Tibial nerve (tissue), 4 donors: ENCODE data around the gene GSTT2B. TPM values are rescaled to one million over a fixed set of nuclear protein-coding genes. Genes with fewer than 3 reads are reported as not detected.
"Not testable (repeated sequence)": the region's sequence is repeated elsewhere in the genome, so short reads cannot be mapped to it uniquely, and the experiment has no call there.

ENCODE experiments used
- DNase-seq, 2 donors: peaks; one replicate each; pipeline ENCODE4 v3.0.0-alpha.2; 2019; ENCODE audit warnings: low spot score in 2 of 2
- H3K27ac ChIP-seq, 4 donors: fragments of 200-600 bp; sonication (generic) in 3 of 4; one replicate each; pipeline ENCODE4 v1.5.1; 2017 to 2019; ENCODE audit warnings: mild to moderate bottlenecking in 1 of 4
- H3K27me3 ChIP-seq, 2 donors: fragments of 200-600 bp; sonication (generic) in 1 of 2; one replicate each; pipeline versions ENCODE4 v1.5.1 to v1.6.0; 2017 to 2019
- H3K36me3 ChIP-seq, 3 donors: fragments of 200-600 bp; sonication (generic); one replicate each; pipeline ENCODE4 v1.5.1; 2018 to 2019
- H3K4me1 ChIP-seq, 4 donors: fragments of 200-600 bp; sonication (generic) in 3 of 4; one replicate each; pipeline ENCODE4 v1.5.1; 2017 to 2019
- H3K4me3 ChIP-seq, 4 donors: fragments of 200-600 bp; sonication (generic) in 3 of 4; one replicate each; pipeline ENCODE4 v1.5.1; 2017 to 2019; ENCODE audit warnings: mild to moderate bottlenecking in 1 of 4, moderate library complexity in 1 of 4
- H3K9me3 ChIP-seq, 4 donors: fragments of 200-600 bp; sonication (generic) in 3 of 4; one replicate each; pipeline ENCODE4 v1.5.1; 2017 to 2019
- CTCF ChIP-seq, 5 experiments: fragments of 200-600 bp in 3 of 5; fragments of 450-650 bp in 2 of 5; sonication (generic) in 3 of 5; IDR thresholded peaks; one replicate each; pipeline ENCODE4 v1.5.1; 2016 to 2019; ENCODE audit warnings: antibody characterized with exemption in 5 of 5, mild to moderate bottlenecking in 3 of 5, moderate library complexity in 2 of 5
- EP300 ChIP-seq, 2 donors: sonication (generic); formaldehyde crosslinking; IDR thresholded peaks; one replicate each; pipeline ENCODE4 v1.6.1; 2017; ENCODE audit warnings: antibody characterized with exemption in 2 of 2, mild to moderate bottlenecking in 1 of 2
- POLR2A ChIP-seq, 2 donors: fragments of 450-650 bp; IDR thresholded peaks; one replicate each; pipeline ENCODE4 v1.6.1; 2017; ENCODE audit warnings: antibody characterized with exemption in 2 of 2, mild to moderate bottlenecking in 2 of 2, moderate library complexity in 2 of 2
- WGBS, 2 donors: methylation state at CpG; one replicate each; pipeline ENCODE4 v1.1.5; 2018; 5-methylcytosine and 5-hydroxymethylcytosine counted together
- total RNA-seq, 4 donors: library from RNA; depleted of rRNA; stranded (reverse); fragments of >200 nt; gene quantifications; one replicate each; pipeline ENCODE4 v1.1.0, GENCODE V29; 2016

Gene GSTT2B
- total RNA-seq, 4 donors from 2014 or later, result 0.66 to 17.8 (median 8.7) TPM

- 73 to 81% methylated on average over 9 of the region's 9 CpGs for WGBS, 2 donors
- H3K9me3 ChIP-seq, result no peaks in the 10 kb centered on the region
- H3K27me3 ChIP-seq, result peaks cover 0 to 6% of the 10 kb centered on the region in 2 donors
- no peak for TF ChIP-seq EP300 (IDR thresholded peaks at IDR 0.05)
- TF ChIP-seq POLR2A (IDR thresholded peaks at IDR 0.05), result no peak
- no peak for TF ChIP-seq CTCF (IDR thresholded peaks at IDR 0.05)
- H3K27ac ChIP-seq, result no peak overlapping the region
- peaks cover 0 to 6% (median 0%) of the 10 kb centered on the region in 4 donors for H3K4me1 ChIP-seq
- H3K36me3 ChIP-seq, result no peaks in the 10 kb centered on the region
- no peak overlapping the region for H3K4me3 ChIP-seq
- no peak for DNase-seq
These were observed 42.9 kb upstream of the GSTT2B start for GRCh38 chr22:24003887-24004286.

- 72 to 77% methylated on average over 5 of the region's 5 CpGs for WGBS, 2 donors
- TF ChIP-seq CTCF (IDR thresholded peaks at IDR 0.05) (no peak), POLR2A (IDR thresholded peaks at IDR 0.05) (no peak), EP300 (IDR thresholded peaks at IDR 0.05) (no peak)
- no peak for DNase-seq
These were observed 41.9 kb upstream of the GSTT2B start for GRCh38 chr22:24002851-24003250.

GRCh38 chr22:24002272-24002671, 41.3 kb upstream of the GSTT2B start:
- H3K27me3 ChIP-seq, result peaks cover 0 to 6% of the 10 kb centered on the region in 2 donors
- TF ChIP-seq EP300 (IDR thresholded peaks at IDR 0.05), result no peak
- TF ChIP-seq CTCF (IDR thresholded peaks at IDR 0.05), result no peak
- no peak for TF ChIP-seq POLR2A (IDR thresholded peaks at IDR 0.05)
- H3K4me1 ChIP-seq, result peaks cover 0 to 6% (median 0%) of the 10 kb centered on the region in 4 donors
- no peak overlapping the region for H3K27ac ChIP-seq
- DNase-seq, result no peak
- H3K4me3 ChIP-seq, result no peak overlapping the region
- no peaks in the 10 kb centered on the region for H3K36me3 ChIP-seq
- 56 to 64% methylated on average over 10 of the region's 10 CpGs for WGBS, 2 donors
- no peaks in the 10 kb centered on the region for H3K9me3 ChIP-seq

More at GRCh38 chr22:24002851-24003250, 41.9 kb upstream of the GSTT2B start:
- Histone ChIP-seq H3K27me3 (peaks cover 0 to 6% of the 10 kb centered on the region in 2 donors), H3K9me3 (no peaks in the 10 kb centered on the region), H3K36me3 (no peaks in the 10 kb centered on the region), H3K27ac (no peak overlapping the region), H3K4me1 (peaks cover 0 to 6% (median 0%) of the 10 kb centered on the region in 4 donors), H3K4me3 (no peak overlapping the region)

GRCh38 chr22:24001314-24001713, 40.3 kb upstream of the GSTT2B start:
- H3K36me3 ChIP-seq, result no peaks in the 10 kb centered on the region
- no peaks in the 10 kb centered on the region for H3K9me3 ChIP-seq
- H3K4me1 ChIP-seq, result peaks cover 0 to 6% (median 0%) of the 10 kb centered on the region in 4 donors
- no peak for DNase-seq
- TF ChIP-seq POLR2A (IDR thresholded peaks at IDR 0.05) (no peak), CTCF (IDR thresholded peaks at IDR 0.05) (no peak), EP300 (IDR thresholded peaks at IDR 0.05) (no peak)
- H3K27ac ChIP-seq, result no peak overlapping the region
- H3K27me3 ChIP-seq, result peaks cover 0 to 6% of the 10 kb centered on the region in 2 donors
- 76 to 85% methylated on average over 6 to 9 of the region's 9 CpGs for WGBS, 2 donors
- H3K4me3 ChIP-seq, result no peak overlapping the region

- not testable (repeated sequence) for DNase-seq
These were observed 38.8 kb upstream of the GSTT2B start for GRCh38 chr22:23999779-24000178.

GRCh38 chr22:23997092-23997491, 36.1 kb upstream of the GSTT2B start:
- Histone ChIP-seq H3K36me3 (no peaks in the 10 kb centered on the region), H3K27ac (no peak overlapping the region), H3K4me1 (no peaks in the 10 kb centered on the region), H3K9me3 (no peaks in the 10 kb centered on the region), H3K27me3 (peaks cover 0 to 6% of the 10 kb centered on the region in 2 donors), H3K4me3 (no peak overlapping the region)
- 79 to 89% methylated on average over 3 of the region's 3 CpGs for WGBS, 2 donors
- DNase-seq, result no peak
- TF ChIP-seq POLR2A (IDR thresholded peaks at IDR 0.05) (no peak), CTCF (IDR thresholded peaks at IDR 0.05) (no peak), EP300 (IDR thresholded peaks at IDR 0.05) (no peak)

More at GRCh38 chr22:23999779-24000178, 38.8 kb upstream of the GSTT2B start:
- not testable (repeated sequence) for H3K9me3 ChIP-seq, H3K4me3 ChIP-seq, H3K27me3 ChIP-seq, H3K4me1 ChIP-seq, H3K36me3 ChIP-seq, H3K27ac ChIP-seq
- WGBS, 2 donors, result 71 to 76% methylated on average over 7 of the region's 7 CpGs

GRCh38 chr22:23993581-23994177, 32.7 kb upstream of the GSTT2B start:
- H3K36me3 ChIP-seq, H3K27ac ChIP-seq, H3K9me3 ChIP-seq, H3K4me1 ChIP-seq, DNase-seq, H3K27me3 ChIP-seq, H3K4me3 ChIP-seq: not testable (repeated sequence)
- 53 to 62% methylated on average over 4 of the region's 4 CpGs for WGBS, 2 donors

- WGBS, 2 donors, result 65 to 67% methylated on average over 2 of the region's 2 CpGs
- not testable (repeated sequence) for H3K36me3 ChIP-seq, DNase-seq, H3K27me3 ChIP-seq, H3K27ac ChIP-seq, H3K4me3 ChIP-seq, H3K9me3 ChIP-seq, H3K4me1 ChIP-seq
These were observed 32.1 kb upstream of the GSTT2B start for GRCh38 chr22:23993080-23993479.
